Stomach (tissue), 9 donors: ENCODE data around the gene POC1A. TPM values are rescaled to one million over a fixed set of nuclear protein-coding genes. Genes with fewer than 3 reads are reported as not detected.
A peak's percentile ranks its signal among the peaks of the same experiment; 100 is the strongest.

Experiments
- DNase-seq, 2 donors: peaks; one replicate each; pipeline versions ENCODE4 v3.0.0 to v3.0.0-alpha.2; 2013 to 2019
- H3K27ac ChIP-seq, 5 donors: fragments of 200-600 bp in 4 of 5; sonication (generic) in 4 of 5; one replicate each; pipeline ENCODE4 v1.5.1; 2013 to 2019; ENCODE audit warnings: mild to moderate bottlenecking in 1 of 5, moderate library complexity in 1 of 5
- H3K27me3 ChIP-seq, 3 donors: fragments of 200-600 bp; sonication (generic); one replicate each; pipeline ENCODE4 v1.5.1; 2017 to 2019; ENCODE audit warnings: mixed run types in 1 of 3
- H3K36me3 ChIP-seq, 4 donors: fragments of 200-600 bp; sonication (generic); 1 replicate in 3 of 4; 2 replicates in 1 of 4; pipeline ENCODE4 v1.5.1; 2016 to 2019
- H3K4me1 ChIP-seq, 4 donors: fragments of 200-600 bp; sonication (generic); one replicate each; pipeline ENCODE4 v1.5.1; 2016 to 2019
- H3K4me3 ChIP-seq, 4 donors: fragments of 200-600 bp; sonication (generic) in 3 of 4; one replicate each; pipeline ENCODE4 v1.5.1; 2016 to 2019; ENCODE audit warnings: mild to moderate bottlenecking in 1 of 4
- H3K9me3 ChIP-seq, 4 donors: fragments of 200-600 bp; sonication (generic); one replicate each; pipeline ENCODE4 v1.5.1; 2016 to 2019
- CTCF ChIP-seq, 7 experiments: fragments of 450-650 bp in 4 of 7; fragments of 200-600 bp in 3 of 7; sonication (generic) in 3 of 7; IDR thresholded peaks; one replicate each; pipeline ENCODE4 v1.5.1; 2016 to 2019; ENCODE audit warnings: antibody characterized with exemption in 7 of 7, control low read depth in 2 of 7, mild to moderate bottlenecking in 1 of 7
- EP300 ChIP-seq: sonication (generic); formaldehyde crosslinking; IDR thresholded peaks from one replicate; pipeline ENCODE4 v1.6.1; 2017; ENCODE audit warnings: antibody characterized with exemption
- POLR2A ChIP-seq, 4 donors: fragments of 450-650 bp; IDR thresholded peaks; one replicate each; pipeline ENCODE4 v1.6.1; 2016; ENCODE audit warnings: antibody characterized with exemption in 4 of 4, control low read depth in 2 of 4, mild to moderate bottlenecking in 1 of 4, moderate library complexity in 1 of 4
- POLR2AphosphoS5 ChIP-seq, 3 donors: sonication (generic); formaldehyde crosslinking; IDR thresholded peaks; one replicate each; pipeline ENCODE4 v1.6.1; 2016; ENCODE audit warnings: antibody characterized with exemption in 3 of 3
- WGBS, 5 donors: extraction: QIAGEN DNeasy Blood & Tissue Kit in 3 of 5; methylation state at CpG; one replicate each; pipeline versions ENCODE4 v1.1.5 to v1.1.7; 2013 to 2018; 5-methylcytosine and 5-hydroxymethylcytosine counted together
- intact Hi-C: fragments of 100-400 bp; cut with DNase I; formaldehyde crosslinking; loops from one replicate; pipeline ENCODE4 v1.15.1; 2023; ENCODE audit warnings: low total_unique reads
- polyA plus RNA-seq, 3 donors: library from polyadenylated mRNA; stranded (reverse); fragments of 200-250 nt; gene quantifications; one replicate each; pipeline ENCODE4 v1.2.3, GENCODE V29; 2013
- total RNA-seq, 5 donors: library from RNA; depleted of rRNA; stranded (reverse); fragments of >200 nt; gene quantifications; one replicate each; pipeline versions ENCODE4 v1.1.0 to v1.2.3, GENCODE V29; 2014 to 2016
- donor health status: healthy with polysubstance abuse.
- donor health status: Bipolar disorder and iron deficiency.
- donor health status: healthy.

The POC1A gene
- total and polyA plus RNA-seq, 8 donors: 1.8 to 23.2 (median 3.5) TPM; not detected in 1

GRCh38 chr3:52110502-52110901 is 43.7 kb downstream of the POC1A start:
- intact Hi-C loops: no loop called here

GRCh38 chr3:52109611-52110301 is 44.5 kb downstream of the POC1A start:
- Histone ChIP-seq H3K27ac (no peak overlapping the region), H3K36me3 (no peaks in the 10 kb centered on the region), H3K4me3 (no peak overlapping the region), H3K4me1 (peaks cover 0 to 7% (median 0%) of the 10 kb centered on the region in 4 donors), H3K9me3 (no peaks in the 10 kb centered on the region), H3K27me3 (no peaks in the 10 kb centered on the region)
- DNase-seq: peak in 1 of 2 donors; percentile 64
- WGBS, 5 donors: 52 to 64% (median 62%) methylated on average over 8 of the region's 8 CpGs
- TF ChIP-seq EP300: no peak
- intact Hi-C loops: no loop called here

More at GRCh38 chr3:52110502-52110901, 43.7 kb downstream of the POC1A start:
- Histone ChIP-seq H3K9me3 (no peaks in the 10 kb centered on the region), H3K27ac (no peak overlapping the region), H3K4me3 (no peak overlapping the region), H3K36me3 (no peaks in the 10 kb centered on the region), H3K27me3 (no peaks in the 10 kb centered on the region), H3K4me1 (peaks cover 0 to 7% (median 0%) of the 10 kb centered on the region in 4 donors)
- no peak for TF ChIP-seq POLR2A (IDR thresholded peaks at IDR 0.05)
- TF ChIP-seq POLR2AphosphoS5 (IDR thresholded peaks at IDR 0.05): no peak
- TF ChIP-seq CTCF (IDR thresholded peaks at IDR 0.05): no peak
- 91 to 95% (median 93%) methylated on average over 2 of the region's 2 CpGs for WGBS, 5 donors
- no peak for DNase-seq

GRCh38 chr3:52108302-52109232 is 45.7 kb downstream of the POC1A start:
- no peak overlapping the region for H3K27ac ChIP-seq
- intact Hi-C loops: no loop called here
- TF ChIP-seq EP300: no peak
- TF ChIP-seq POLR2A (IDR thresholded peaks at IDR 0.05): no peak
- TF ChIP-seq CTCF (IDR thresholded peaks at IDR 0.05): no peak
- TF ChIP-seq POLR2AphosphoS5 (IDR thresholded peaks at IDR 0.05): no peak
- H3K4me3 ChIP-seq: no peak overlapping the region
- 70 to 88% (median 83%) methylated on average over 17 to 20 of the region's 20 CpGs for WGBS, 5 donors
- no peaks in the 10 kb centered on the region for H3K27me3 ChIP-seq
- H3K9me3 ChIP-seq: no peaks in the 10 kb centered on the region
- H3K4me1 ChIP-seq: peaks cover 0 to 7% (median 0%) of the 10 kb centered on the region in 4 donors
- DNase-seq: peak in 1 of 2 donors; percentile 69
- no peaks in the 10 kb centered on the region for H3K36me3 ChIP-seq

GRCh38 chr3:52106951-52107611 is 47.1 kb downstream of the POC1A start:
- Histone ChIP-seq H3K4me1 (peaks cover 0 to 7% (median 0%) of the 10 kb centered on the region in 4 donors), H3K4me3 (no peak overlapping the region), H3K36me3 (no peaks in the 10 kb centered on the region), H3K27me3 (no peaks in the 10 kb centered on the region), H3K9me3 (no peaks in the 10 kb centered on the region), H3K27ac (no peak overlapping the region)
- no peak for TF ChIP-seq POLR2AphosphoS5 (IDR thresholded peaks at IDR 0.05)
- TF ChIP-seq CTCF (IDR thresholded peaks at IDR 0.05): no peak
- no peak for TF ChIP-seq EP300
- TF ChIP-seq POLR2A (IDR thresholded peaks at IDR 0.05): no peak
- DNase-seq: no peak
- intact Hi-C loops: no loop called here
- WGBS, 5 donors: 87 to 93% (median 89%) methylated on average over 11 of the region's 11 CpGs
